ENCODE results near the gene ZNF488. TPM values are rescaled to one million over a fixed set of nuclear protein-coding genes. Genes with fewer than 3 reads are reported as not detected.
A peak's percentile ranks its signal among the peaks of the same experiment; 100 is the strongest.

ZNF488 gene
- polyA plus RNA-seq, 5 donors, result 1.5 to 2.3 (median 2.0) TPM

GRCh38 chr10:47383261-47384147 lies 589 bp downstream of the ZNF488 start:
- DNase-seq, result no peak

- no peak for DNase-seq
These were observed 2.4 kb downstream of the ZNF488 start for GRCh38 chr10:47381427-47382379.

- DNase-seq, result no peak
These were observed 3.0 kb downstream of the ZNF488 start for GRCh38 chr10:47381103-47381395.

- no peak for DNase-seq
These were observed 3.6 kb downstream of the ZNF488 start for GRCh38 chr10:47380341-47381102.

- no peak for DNase-seq
These were observed 4.2 kb downstream of the ZNF488 start for GRCh38 chr10:47379901-47380300.

GRCh38 chr10:47379445-47379785 lies 4.7 kb downstream of the ZNF488 start:
- no peak for DNase-seq

GRCh38 chr10:47378606-47379444 lies 5.3 kb downstream of the ZNF488 start:
- no peak for DNase-seq

- DNase-seq, result no peak
These were observed 5.9 kb downstream of the ZNF488 start for GRCh38 chr10:47378183-47378510.

- DNase-seq, result no peak
These were observed 7.4 kb downstream of the ZNF488 start for GRCh38 chr10:47376522-47377220.

- DNase-seq, result peak; percentile 65 to 70
These were observed 9.2 kb downstream of the ZNF488 start for GRCh38 chr10:47374611-47375536.

- no peak for DNase-seq
These were observed 11.4 kb downstream of the ZNF488 start for GRCh38 chr10:47372726-47373125.

- no peak for DNase-seq
These were observed 12.2 kb downstream of the ZNF488 start for GRCh38 chr10:47371629-47372485.

GRCh38 chr10:47370878-47371277 lies 13.2 kb downstream of the ZNF488 start:
- DNase-seq, result no peak

- DNase-seq, result no peak
These were observed 13.9 kb downstream of the ZNF488 start for GRCh38 chr10:47370015-47370767.

GRCh38 chr10:47369251-47369894 lies 14.7 kb downstream of the ZNF488 start:
- DNase-seq, result no peak

- no peak for DNase-seq
These were observed 15.5 kb downstream of the ZNF488 start for GRCh38 chr10:47368431-47369180.
